HG03432 (cell line): Measurements from ENCODE around the gene TXNDC11.

Experiments
- ATAC-seq: cut with Tn5 transposase; IDR thresholded peaks from one replicate; pipeline ENCODE4 v1.9.1; 2021; ENCODE audit warnings: mild to moderate bottlenecking, moderate library complexity; ENCODE audit not compliant: unreplicated experiment

TXNDC11 gene

GRCh38 chr16:11632455-11632939 lies 110.2 kb downstream of the TXNDC11 start:
- no peak for ATAC-seq

GRCh38 chr16:11631214-11631613 lies 111.4 kb downstream of the TXNDC11 start:
- ATAC-seq: no peak

GRCh38 chr16:11630768-11631056 lies 111.9 kb downstream of the TXNDC11 start:
- ATAC-seq: no peak

GRCh38 chr16:11630046-11630767 lies 112.5 kb downstream of the TXNDC11 start:
- no peak for ATAC-seq
